A673 (cell line): ENCODE measurements around the gene CRACR2A. TPM values are rescaled to one million over a fixed set of nuclear protein-coding genes. Genes with fewer than 3 reads are reported as not detected.

Experiments
- BruUV-seq: library from RNA; stranded (reverse); fragments of 400-500 nt; replicated peaks from 2 replicates; lab custom pipeline; 2021; lab: Mats Ljungman, UMichigan
- CTCF ChIA-PET: fragments of 300-600 bp; sonication (Branson Sonifier 250); formaldehyde crosslinking; loops from one replicate; lab custom pipeline; 2022; ENCODE audit warnings: antibody characterized with exemption; lab: Charles Lee
- POLR2A ChIA-PET: fragments of 300-600 bp; sonication (Branson Sonifier 250); formaldehyde crosslinking; loops from one replicate; lab custom pipeline; 2022; ENCODE audit warnings: antibody characterized with exemption; ENCODE audit not compliant: low non-redundant PET; lab: Charles Lee
- DNase-seq: peaks from one replicate; pipeline ENCODE4 v3.0.0-alpha.2; 2015; ENCODE audit warnings: low spot score
- H3K27ac ChIP-seq: fragments of 200-600 bp; sonication (generic); 2 replicates; pipeline ENCODE4 v1.5.1; 2016; ENCODE audit warnings: mixed run types, low read depth, mild to moderate bottlenecking, mixed read lengths, antibody characterized with exemption, low read length; ENCODE audit not compliant: poor library complexity, severe bottlenecking
- H3K27me3 ChIP-seq: fragments of 200-600 bp; sonication (generic); replicated peaks from 2 replicates; pipeline ENCODE4 v1.6.1; 2017; ENCODE audit warnings: mixed run types, low read depth, mild to moderate bottlenecking, mixed read lengths, antibody characterized with exemption, low read length; ENCODE audit not compliant: insufficient read depth, poor library complexity
- H3K36me3 ChIP-seq: fragments of 200-600 bp; sonication (generic); 2 replicates; pipeline ENCODE4 v1.6.1; 2016; ENCODE audit warnings: mixed run types, mild to moderate bottlenecking, mixed read lengths, antibody characterized with exemption, low read length; ENCODE audit not compliant: insufficient read depth, poor library complexity, severe bottlenecking
- H3K4me1 ChIP-seq: fragments of 200-600 bp; sonication (generic); 2 replicates; pipeline ENCODE4 v1.6.1; 2017; ENCODE audit warnings: mixed run types, mild to moderate bottlenecking, mixed read lengths, antibody characterized with exemption, low read length; ENCODE audit not compliant: insufficient read depth, poor library complexity, severe bottlenecking
- H3K4me3 ChIP-seq: fragments of 200-600 bp; sonication (generic); 2 replicates; pipeline ENCODE4 v1.5.1; 2016; ENCODE audit warnings: low read depth, mixed run types, mild to moderate bottlenecking, mixed read lengths, low read length; ENCODE audit not compliant: poor library complexity, severe bottlenecking
- H3K9me3 ChIP-seq: fragments of 200-600 bp; sonication (generic); 2 replicates; pipeline ENCODE4 v1.6.1; 2016; ENCODE audit warnings: mixed run types, low read depth, mild to moderate bottlenecking, mixed read lengths, antibody characterized with exemption, low read length; ENCODE audit not compliant: poor library complexity, severe bottlenecking
- CTCF ChIP-seq: fragments of 300-800, 200-600 bp; sonication (generic); conservative IDR thresholded peaks from 2 replicates; pipeline ENCODE4 v1.5.1; 2017; ENCODE audit warnings: low read depth, mild to moderate bottlenecking, antibody characterized with exemption, low read length, moderate library complexity, mixed read lengths
- EZH2 ChIP-seq: fragments of 200-600 bp; sonication (generic); IDR thresholded peaks from 2 replicates; pipeline ENCODE4 v1.6.1; 2017; ENCODE audit warnings: borderline replicate concordance, low read depth, mild to moderate bottlenecking, mixed read lengths, antibody characterized with exemption, low read length; ENCODE audit not compliant: poor library complexity, severe bottlenecking
- intact Hi-C: fragments of 100-400 bp; cut with micrococcal nuclease; formaldehyde crosslinking; loops from one replicate; pipeline ENCODE4 v1.10.0; 2022; ENCODE audit not compliant: unreplicated experiment
- total RNA-seq: library from RNA; stranded (reverse); gene quantifications from 2 replicates; pipeline ENCODE4 v1.2.3, GENCODE V29; 2021

CRACR2A gene
- total RNA-seq, 1 experiment from 2014 or later: 0.13 TPM

- Histone ChIP-seq H3K27ac (no peak overlapping the region), H3K36me3 (no peaks in the 10 kb centered on the region), H3K4me3 (no peak overlapping the region), H3K27me3 (peaks cover 7% of the 10 kb centered on the region), H3K4me1 (no peaks in the 10 kb centered on the region), H3K9me3 (no peaks in the 10 kb centered on the region)
- no peak for TF ChIP-seq CTCF
- TF ChIP-seq EZH2: no peak
- CTCF ChIA-PET: no interaction called here
- BruUV-seq: no TSS peak
- POLR2A ChIA-PET: no interaction called here
- intact Hi-C loops: no loop called here
- no peak for DNase-seq
Observed at GRCh38 chr12:3632754-3633153, 120.2 kb downstream of the CRACR2A start.

GRCh38 chr12:3632256-3632655 lies 120.7 kb downstream of the CRACR2A start:
- Histone ChIP-seq H3K9me3 (no peaks in the 10 kb centered on the region), H3K4me1 (no peaks in the 10 kb centered on the region), H3K36me3 (no peaks in the 10 kb centered on the region), H3K27ac (no peak overlapping the region), H3K4me3 (no peak overlapping the region), H3K27me3 (peaks cover 5% of the 10 kb centered on the region)
- TF ChIP-seq CTCF: no peak
- TF ChIP-seq EZH2: no peak
- intact Hi-C loops: no loop called here
- no TSS peak for BruUV-seq
- ChIA-PET CTCF (no interaction called here), POLR2A (no interaction called here)
- no peak for DNase-seq

DNA sequence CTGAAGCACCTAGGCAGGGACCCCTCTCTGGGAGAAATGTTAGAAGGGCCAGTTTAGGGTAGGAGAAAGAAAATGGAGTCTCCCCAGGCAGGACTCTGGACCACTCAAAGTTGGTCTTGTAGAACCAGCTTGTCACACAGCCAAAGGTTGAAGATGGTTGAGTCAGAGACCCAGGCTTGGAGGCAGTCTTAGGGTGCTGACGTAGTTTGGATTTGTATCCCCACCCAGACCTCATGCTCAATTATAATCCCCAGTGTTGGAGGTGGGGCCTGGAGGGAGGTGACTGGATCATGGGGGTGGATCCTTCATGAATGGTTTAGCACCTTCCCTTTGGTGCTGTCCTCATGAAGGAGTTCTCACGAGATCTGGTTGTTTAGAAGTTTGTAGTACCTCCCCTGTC lies 121.2 kb downstream of the CRACR2A start:
- H3K4me1 ChIP-seq: no peaks in the 10 kb centered on the region
- no peak overlapping the region for H3K27ac ChIP-seq
- no peaks in the 10 kb centered on the region for H3K36me3 ChIP-seq
- DNase-seq: no peak
- POLR2A ChIA-PET: no interaction called here
- H3K9me3 ChIP-seq: no peaks in the 10 kb centered on the region
- CTCF ChIA-PET: no interaction called here
- intact Hi-C loops: no loop called here
- H3K27me3 ChIP-seq: peaks cover 5% of the 10 kb centered on the region
- no peak for TF ChIP-seq EZH2
- no peak for TF ChIP-seq CTCF
- no peak overlapping the region for H3K4me3 ChIP-seq
- BruUV-seq: no TSS peak
